Activated CD8-positive, alpha-beta memory T cell treated with anti-CD3 and anti-CD28 coated beads for 24 hours (primary cell): ENCODE data around the gene JAG1.

Experiments used
- DNase-seq: peaks from one replicate; pipeline ENCODE4 v3.0.0-alpha.2; 2020

JAG1 gene

GRCh38 chr20:10673842-10674683 is at the start of gene JAG1:
Gene JAG1, minus strand, starts transcription at chr20:10673999. Its CDS starts 469 bp downstream, at chr20:10673530.
- peak; percentile 76 for DNase-seq

- no peak for DNase-seq
Measured at GRCh38 chr20:10721976-10722375, 48.2 kb upstream of the JAG1 start.

GRCh38 chr20:10721137-10721896 is 47.5 kb upstream of the JAG1 start:
- no peak for DNase-seq

- no peak for DNase-seq
Measured at GRCh38 chr20:10720565-10720964, 46.8 kb upstream of the JAG1 start.

- DNase-seq = no peak
Measured at GRCh38 chr20:10719740-10720385, 46.1 kb upstream of the JAG1 start.

GRCh38 chr20:10718661-10719060 is 44.9 kb upstream of the JAG1 start:
- no peak for DNase-seq

GRCh38 chr20:10716855-10717254 is 43.1 kb upstream of the JAG1 start:
- DNase-seq = no peak

GRCh38 chr20:10715035-10715434 is 41.2 kb upstream of the JAG1 start:
- DNase-seq = no peak

GRCh38 chr20:10714236-10714975 is 40.6 kb upstream of the JAG1 start:
- no peak for DNase-seq

- no peak for DNase-seq
Measured at GRCh38 chr20:10713161-10713560, 39.4 kb upstream of the JAG1 start.

- no peak for DNase-seq
Measured at GRCh38 chr20:10711903-10712451, 38.2 kb upstream of the JAG1 start.

- no peak for DNase-seq
Measured at GRCh38 chr20:10710991-10711775, 37.4 kb upstream of the JAG1 start.

- no peak for DNase-seq
Measured at GRCh38 chr20:10709916-10710315, 36.1 kb upstream of the JAG1 start.

- DNase-seq = no peak
Measured at GRCh38 chr20:10708351-10709185, 34.8 kb upstream of the JAG1 start.

- DNase-seq = no peak
Measured at GRCh38 chr20:10707791-10708190, 34.0 kb upstream of the JAG1 start.

GRCh38 chr20:10707068-10707467 is 33.3 kb upstream of the JAG1 start:
- DNase-seq = no peak

GRCh38 chr20:10706460-10706811 is 32.6 kb upstream of the JAG1 start:
- DNase-seq = no peak

- DNase-seq = no peak
Measured at GRCh38 chr20:10705801-10706459, 32.1 kb upstream of the JAG1 start.

- DNase-seq = no peak
Measured at GRCh38 chr20:10701607-10702006, 27.8 kb upstream of the JAG1 start.

- DNase-seq = no peak
Measured at GRCh38 chr20:10699941-10700340, 26.1 kb upstream of the JAG1 start.
